Spleen (tissue), 7 donors: ENCODE measurements around the gene NRL.

ENCODE experiments used
- POLR2AphosphoS5 ChIP-seq, 3 donors: sonication (generic); formaldehyde crosslinking; IDR thresholded peaks; one replicate each; pipeline ENCODE4 v1.5.1; 2017; ENCODE audit warnings: antibody characterized with exemption in 3 of 3
- TF ChIP-seq, protein P1 (sequence below), 11 experiments: fragments of 200-600 bp in 7 of 11; fragments of 450-650 bp in 4 of 11; sonication (generic) in 4 of 11; IDR thresholded peaks in 8 of 11; conservative IDR thresholded peaks in 3 of 11; 1 replicate in 7 of 11; 2 replicates in 4 of 11; pipeline versions ENCODE4 v1.4.0 to v1.8.0; 2016 to 2021; ENCODE audit warnings: antibody characterized with exemption in 11 of 11, inconsistent platforms in 4 of 11, mild to moderate bottlenecking in 1 of 11
- donor health status: DM: no; HTN: no; CAD: no; lungs with moderate emphysema.
- donor health status: DM: no; HTN: no; CAD: no.
- donor health status: DM: no; HTN: no; CAD: no.

DNA sequence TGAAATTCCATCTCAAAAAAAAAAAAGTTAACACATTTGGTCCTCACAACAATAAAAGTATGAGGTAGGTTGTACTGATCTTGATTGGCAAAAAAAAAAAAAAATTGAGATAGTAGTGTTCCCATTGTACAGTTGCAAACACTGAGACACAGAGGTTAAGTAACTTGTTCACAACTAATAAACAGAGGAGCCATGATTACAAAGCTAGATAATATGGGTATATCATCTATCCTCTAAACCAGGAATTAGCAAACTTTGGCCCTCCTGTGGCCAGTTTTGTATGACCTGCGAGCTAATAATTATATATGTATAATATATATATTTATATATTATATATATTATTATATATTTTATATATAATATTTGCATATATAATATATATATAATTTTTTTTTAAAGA, 19.0 kb upstream of the NRL start:
- TF ChIP-seq POLR2AphosphoS5 (IDR thresholded peaks at IDR 0.05) = no peak
- TF ChIP-seq, protein P1, sequence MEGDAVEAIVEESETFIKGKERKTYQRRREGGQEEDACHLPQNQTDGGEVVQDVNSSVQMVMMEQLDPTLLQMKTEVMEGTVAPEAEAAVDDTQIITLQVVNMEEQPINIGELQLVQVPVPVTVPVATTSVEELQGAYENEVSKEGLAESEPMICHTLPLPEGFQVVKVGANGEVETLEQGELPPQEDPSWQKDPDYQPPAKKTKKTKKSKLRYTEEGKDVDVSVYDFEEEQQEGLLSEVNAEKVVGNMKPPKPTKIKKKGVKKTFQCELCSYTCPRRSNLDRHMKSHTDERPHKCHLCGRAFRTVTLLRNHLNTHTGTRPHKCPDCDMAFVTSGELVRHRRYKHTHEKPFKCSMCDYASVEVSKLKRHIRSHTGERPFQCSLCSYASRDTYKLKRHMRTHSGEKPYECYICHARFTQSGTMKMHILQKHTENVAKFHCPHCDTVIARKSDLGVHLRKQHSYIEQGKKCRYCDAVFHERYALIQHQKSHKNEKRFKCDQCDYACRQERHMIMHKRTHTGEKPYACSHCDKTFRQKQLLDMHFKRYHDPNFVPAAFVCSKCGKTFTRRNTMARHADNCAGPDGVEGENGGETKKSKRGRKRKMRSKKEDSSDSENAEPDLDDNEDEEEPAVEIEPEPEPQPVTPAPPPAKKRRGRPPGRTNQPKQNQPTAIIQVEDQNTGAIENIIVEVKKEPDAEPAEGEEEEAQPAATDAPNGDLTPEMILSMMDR (IDR thresholded peaks at IDR 0.05 in 8 of 11, conservative IDR thresholded peaks at IDR 0.05 in 3 of 11) = no peak
